ENCODE results near the gene KTN1.

The KTN1 gene

GRCh38 chr14:55699131-55700057 lies 119.4 kb downstream of the KTN1 start:
- H3K36me3 ChIP-seq (ENCODE audit: insufficient read depth, low read length) = no peaks in the 10 kb centered on the region
- H3K4me3 ChIP-seq (ENCODE audit: low read length, poor library complexity, severe bottlenecking) = no peak overlapping the region
- no peaks in the 10 kb centered on the region for H3K9me3 ChIP-seq (ENCODE audit: insufficient read depth, low read depth, low read length)
- no peaks in the 10 kb centered on the region for H3K4me1 ChIP-seq (ENCODE audit: insufficient read depth, low read length, poor library complexity, severe bottlenecking)
- H3K9me2 ChIP-seq (replicated peaks; ENCODE audit: low read depth, low read length) = no peaks in the 10 kb centered on the region
- no peaks in the 10 kb centered on the region for H3K79me2 ChIP-seq (ENCODE audit: insufficient read depth, low read length)
- no peak overlapping the region for H2AFZ ChIP-seq (ENCODE audit: low read length)
- TF ChIP-seq CTCF (conservative IDR thresholded peaks at IDR 0.05; ENCODE audit: low read length) = no peak
- no peak for TF ChIP-seq EZH2phosphoT487 (IDR thresholded peaks at IDR 0.05; ENCODE audit: borderline replicate concordance)
- H3K9ac ChIP-seq (ENCODE audit: low read depth, low read length, poor library complexity, severe bottlenecking) = no peak overlapping the region
- H3F3A ChIP-seq (ENCODE audit: low read depth) = no peaks in the 10 kb centered on the region
- no peaks in the 10 kb centered on the region for H4K20me1 ChIP-seq (ENCODE audit: insufficient read depth, low read length, poor library complexity, severe bottlenecking)
- H3K27me3 ChIP-seq (ENCODE audit: insufficient read depth, low read length, poor library complexity, severe bottlenecking) = no peaks in the 10 kb centered on the region
- H3K4me2 ChIP-seq (ENCODE audit: low read depth, low read length, poor library complexity, severe bottlenecking) = no peak overlapping the region

GRCh38 chr14:55701638-55702037 lies 121.6 kb downstream of the KTN1 start:
- Histone ChIP-seq H4K20me1 (ENCODE audit: insufficient read depth, low read length, poor library complexity, severe bottlenecking) (no peaks in the 10 kb centered on the region), H3K4me3 (ENCODE audit: low read length, poor library complexity, severe bottlenecking) (no peak overlapping the region), H3K9ac (ENCODE audit: low read depth, low read length, poor library complexity, severe bottlenecking) (no peak overlapping the region), H2AFZ (ENCODE audit: low read length) (no peak overlapping the region), H3K4me1 (ENCODE audit: insufficient read depth, low read length, poor library complexity, severe bottlenecking) (no peaks in the 10 kb centered on the region), H3K27me3 (ENCODE audit: insufficient read depth, low read length, poor library complexity, severe bottlenecking) (no peaks in the 10 kb centered on the region), H3K9me3 (ENCODE audit: insufficient read depth, low read depth, low read length) (no peaks in the 10 kb centered on the region), H3K36me3 (ENCODE audit: insufficient read depth, low read length) (no peaks in the 10 kb centered on the region), H3K9me2 (replicated peaks; ENCODE audit: low read depth, low read length) (no peaks in the 10 kb centered on the region), H3K4me2 (ENCODE audit: low read depth, low read length, poor library complexity, severe bottlenecking) (no peak overlapping the region), H3F3A (ENCODE audit: low read depth) (no peaks in the 10 kb centered on the region), H3K79me2 (ENCODE audit: insufficient read depth, low read length) (no peaks in the 10 kb centered on the region)
- TF ChIP-seq EZH2phosphoT487 (IDR thresholded peaks at IDR 0.05; ENCODE audit: borderline replicate concordance) = no peak
- no peak for TF ChIP-seq CTCF (conservative IDR thresholded peaks at IDR 0.05; ENCODE audit: low read length)

DNA sequence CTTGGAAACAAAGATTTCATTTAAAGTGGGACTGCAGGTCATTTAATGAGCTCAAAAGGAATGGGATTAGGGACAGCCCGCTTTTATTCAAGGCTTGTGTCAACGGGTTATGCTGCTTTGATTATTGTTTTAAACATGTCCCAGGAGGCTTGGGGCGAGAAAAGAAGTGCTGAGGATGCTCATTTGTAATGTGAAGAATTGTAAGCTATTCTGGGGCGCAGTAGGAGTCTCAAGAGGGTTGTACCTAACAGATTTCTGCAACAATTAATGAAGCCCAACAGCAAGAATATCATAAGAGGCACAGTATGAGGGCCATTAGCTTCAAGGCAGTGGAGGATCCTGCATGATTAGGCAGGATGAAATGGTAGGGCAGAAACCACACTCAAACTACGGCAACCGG lies 122.5 kb downstream of the KTN1 start:
- Histone ChIP-seq H3K9me2 (replicated peaks; ENCODE audit: low read depth, low read length) (no peaks in the 10 kb centered on the region), H3K27me3 (ENCODE audit: insufficient read depth, low read length, poor library complexity, severe bottlenecking) (no peaks in the 10 kb centered on the region), H3K9ac (ENCODE audit: low read depth, low read length, poor library complexity, severe bottlenecking) (no peak overlapping the region), H3K9me3 (ENCODE audit: insufficient read depth, low read depth, low read length) (no peaks in the 10 kb centered on the region), H3K4me3 (ENCODE audit: low read length, poor library complexity, severe bottlenecking) (no peak overlapping the region), H3K79me2 (ENCODE audit: insufficient read depth, low read length) (no peaks in the 10 kb centered on the region), H3K4me1 (ENCODE audit: insufficient read depth, low read length, poor library complexity, severe bottlenecking) (no peaks in the 10 kb centered on the region), H3F3A (ENCODE audit: low read depth) (no peaks in the 10 kb centered on the region), H3K4me2 (ENCODE audit: low read depth, low read length, poor library complexity, severe bottlenecking) (no peak overlapping the region), H3K36me3 (ENCODE audit: insufficient read depth, low read length) (no peaks in the 10 kb centered on the region), H4K20me1 (ENCODE audit: insufficient read depth, low read length, poor library complexity, severe bottlenecking) (no peaks in the 10 kb centered on the region), H2AFZ (ENCODE audit: low read length) (no peak overlapping the region)
- TF ChIP-seq CTCF (conservative IDR thresholded peaks at IDR 0.05; ENCODE audit: low read length) = no peak
- no peak for TF ChIP-seq EZH2phosphoT487 (IDR thresholded peaks at IDR 0.05; ENCODE audit: borderline replicate concordance)

All from Loucy (cell line).